Smooth muscle cell (in vitro differentiated cells): ENCODE results near the gene HSBP1. TPM values are rescaled to one million over a fixed set of nuclear protein-coding genes. Genes with fewer than 3 reads are reported as not detected.

ENCODE experiments used
- DNase-seq: peaks from one replicate; lab custom pipeline; 2025; ENCODE audit not compliant: unreplicated experiment; lab: John Stamatoyannopoulos, UW
- H2AFZ ChIP-seq: fragments of 200-600 bp; sonication (generic); 2 replicates; pipeline ENCODE4 v1.6.0; 2016; ENCODE audit warnings: antibody characterized with exemption, low read depth, mild to moderate bottlenecking
- H3F3A ChIP-seq: fragments of 200-600 bp; sonication (generic); 2 replicates; pipeline ENCODE4 v1.6.0; 2017; ENCODE audit warnings: antibody characterized with exemption, low read depth
- H3K27ac ChIP-seq: fragments of 200-600 bp; sonication (generic); 2 replicates; pipeline ENCODE4 v1.5.1; 2016; ENCODE audit warnings: low read depth, mild to moderate bottlenecking
- H3K27me3 ChIP-seq: fragments of 200-600 bp; sonication (generic); 2 replicates; pipeline ENCODE4 v1.6.1; 2016; ENCODE audit warnings: low read depth, mild to moderate bottlenecking
- H3K36me3 ChIP-seq: fragments of 200-600 bp; sonication (generic); 2 replicates; pipeline ENCODE4 v1.5.1; 2016; ENCODE audit warnings: low read depth
- H3K4me1 ChIP-seq: fragments of 200-600 bp; sonication (generic); 2 replicates; pipeline ENCODE4 v1.5.1; 2016; ENCODE audit warnings: low read depth
- H3K4me2 ChIP-seq: fragments of 200-600 bp; sonication (generic); 2 replicates; pipeline ENCODE4 v1.6.0; 2016; ENCODE audit warnings: mild to moderate bottlenecking
- H3K4me3 ChIP-seq: fragments of 200-600 bp; sonication (generic); 2 replicates; pipeline ENCODE4 v1.5.1; 2016; ENCODE audit warnings: mild to moderate bottlenecking
- H3K79me2 ChIP-seq: fragments of 200-600 bp; sonication (generic); 2 replicates; pipeline ENCODE4 v1.6.0; 2016; ENCODE audit warnings: low read depth, mild to moderate bottlenecking
- H3K9ac ChIP-seq: fragments of 200-600 bp; sonication (generic); 2 replicates; pipeline ENCODE4 v1.6.0; 2016; ENCODE audit warnings: low read depth
- H3K9me3 ChIP-seq: fragments of 200-600 bp; sonication (generic); replicated peaks from 2 replicates; pipeline ENCODE4 v1.5.1; 2016; ENCODE audit warnings: low read depth
- H4K20me1 ChIP-seq: fragments of 200-600 bp; sonication (generic); 2 replicates; pipeline ENCODE4 v1.6.0; 2016; ENCODE audit warnings: low read depth
- WGBS: methylation state at CpG from one replicate; pipeline ENCODE4 v1.1.7; 2016; ENCODE audit warnings: low lambda C conversion rate; 5-methylcytosine and 5-hydroxymethylcytosine counted together
- polyA plus RNA-seq: library from polyadenylated mRNA; unstranded; fragments of >200 nt; fragmentation: Nextera tagmentation; extraction: Ambion mirVana; gene quantifications from 2 replicates; pipeline ENCODE4 v1.2.1, GENCODE V29; 2016
- total RNA-seq: library from RNA; depleted of rRNA; stranded (reverse); fragments of >200 nt; gene quantifications from 2 replicates; pipeline ENCODE4 v1.2.3, GENCODE V29; 2014
- TF ChIP-seq, protein P1 (sequence below): fragments of 200-600 bp; sonication (generic); IDR thresholded peaks from 2 replicates; pipeline ENCODE4 v1.5.1; 2017; ENCODE audit warnings: borderline replicate concordance, mild to moderate bottlenecking, antibody characterized with exemption; ENCODE audit not compliant: insufficient read depth, poor library complexity, severe bottlenecking

The HSBP1 gene
- total and polyA plus RNA-seq, 2 experiments from 2014 or later, result 20.3 to 390 TPM

DNA sequence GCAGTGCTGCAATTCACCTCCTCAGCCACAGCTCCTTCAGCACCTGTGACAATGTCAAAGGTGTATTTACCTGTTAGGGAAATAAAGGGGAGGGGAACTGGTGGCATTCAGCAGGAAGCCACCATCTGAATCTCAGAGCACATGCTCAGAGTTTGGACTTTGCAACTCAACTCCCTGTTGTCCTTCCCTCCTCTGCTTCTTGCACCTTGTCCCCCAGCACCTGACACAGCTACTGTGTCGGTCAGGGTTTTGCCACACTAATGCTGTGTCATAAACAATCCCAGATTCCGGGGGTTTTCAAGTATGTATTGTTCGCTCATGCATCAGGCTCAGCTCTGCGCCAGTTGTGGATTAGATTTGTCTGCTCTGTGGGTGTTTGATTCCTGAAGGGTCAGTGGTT lies 43.7 kb downstream of the HSBP1 start:
- TF ChIP-seq, protein P1, sequence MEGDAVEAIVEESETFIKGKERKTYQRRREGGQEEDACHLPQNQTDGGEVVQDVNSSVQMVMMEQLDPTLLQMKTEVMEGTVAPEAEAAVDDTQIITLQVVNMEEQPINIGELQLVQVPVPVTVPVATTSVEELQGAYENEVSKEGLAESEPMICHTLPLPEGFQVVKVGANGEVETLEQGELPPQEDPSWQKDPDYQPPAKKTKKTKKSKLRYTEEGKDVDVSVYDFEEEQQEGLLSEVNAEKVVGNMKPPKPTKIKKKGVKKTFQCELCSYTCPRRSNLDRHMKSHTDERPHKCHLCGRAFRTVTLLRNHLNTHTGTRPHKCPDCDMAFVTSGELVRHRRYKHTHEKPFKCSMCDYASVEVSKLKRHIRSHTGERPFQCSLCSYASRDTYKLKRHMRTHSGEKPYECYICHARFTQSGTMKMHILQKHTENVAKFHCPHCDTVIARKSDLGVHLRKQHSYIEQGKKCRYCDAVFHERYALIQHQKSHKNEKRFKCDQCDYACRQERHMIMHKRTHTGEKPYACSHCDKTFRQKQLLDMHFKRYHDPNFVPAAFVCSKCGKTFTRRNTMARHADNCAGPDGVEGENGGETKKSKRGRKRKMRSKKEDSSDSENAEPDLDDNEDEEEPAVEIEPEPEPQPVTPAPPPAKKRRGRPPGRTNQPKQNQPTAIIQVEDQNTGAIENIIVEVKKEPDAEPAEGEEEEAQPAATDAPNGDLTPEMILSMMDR, result no peak
- DNase-seq, result no peak
- Histone ChIP-seq H3K27me3 (no peaks in the 10 kb centered on the region), H3F3A (no peaks in the 10 kb centered on the region), H3K4me3 (no peak overlapping the region), H3K36me3 (no peaks in the 10 kb centered on the region), H4K20me1 (no peaks in the 10 kb centered on the region), H3K9me3 (no peaks in the 10 kb centered on the region), H3K9ac (no peak overlapping the region), H3K79me2 (no peaks in the 10 kb centered on the region), H3K4me2 (no peak overlapping the region), H2AFZ (no peak overlapping the region), H3K4me1 (peaks cover 3% of the 10 kb centered on the region), H3K27ac (no peak overlapping the region)
- WGBS, result 89% methylated on average over 4 of the region's 4 CpGs

DNA sequence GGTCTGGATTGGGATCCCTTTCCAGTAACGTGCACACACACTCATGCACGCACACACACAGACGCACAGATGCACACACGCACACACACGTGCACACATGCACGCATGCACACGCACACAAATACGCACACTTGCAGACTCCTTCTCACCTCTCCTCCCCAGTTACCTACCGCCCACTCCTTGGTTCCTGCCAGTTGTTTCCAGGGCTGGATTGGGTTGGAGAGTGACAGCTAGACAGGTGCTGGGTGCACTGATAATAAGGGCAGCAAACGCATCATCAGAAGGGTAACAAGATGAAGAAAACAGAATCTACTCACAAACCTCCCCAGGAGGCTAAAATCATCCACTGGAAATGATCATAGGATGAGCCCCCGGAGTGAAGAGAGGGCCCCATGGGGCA lies 45.0 kb downstream of the HSBP1 start:
- Histone ChIP-seq H3K27me3 (no peaks in the 10 kb centered on the region), H3K79me2 (no peaks in the 10 kb centered on the region), H3K4me3 (no peak overlapping the region), H3K9me3 (no peaks in the 10 kb centered on the region), H3K4me1 (peaks cover 3% of the 10 kb centered on the region), H3F3A (no peaks in the 10 kb centered on the region), H3K36me3 (no peaks in the 10 kb centered on the region), H3K4me2 (no peak overlapping the region), H3K9ac (no peak overlapping the region), H2AFZ (no peak overlapping the region), H4K20me1 (no peaks in the 10 kb centered on the region), H3K27ac (no peak overlapping the region)
- WGBS, result 96% methylated on average over 11 of the region's 11 CpGs
- TF ChIP-seq, protein P1, result no peak
- DNase-seq, result no peak

DNA sequence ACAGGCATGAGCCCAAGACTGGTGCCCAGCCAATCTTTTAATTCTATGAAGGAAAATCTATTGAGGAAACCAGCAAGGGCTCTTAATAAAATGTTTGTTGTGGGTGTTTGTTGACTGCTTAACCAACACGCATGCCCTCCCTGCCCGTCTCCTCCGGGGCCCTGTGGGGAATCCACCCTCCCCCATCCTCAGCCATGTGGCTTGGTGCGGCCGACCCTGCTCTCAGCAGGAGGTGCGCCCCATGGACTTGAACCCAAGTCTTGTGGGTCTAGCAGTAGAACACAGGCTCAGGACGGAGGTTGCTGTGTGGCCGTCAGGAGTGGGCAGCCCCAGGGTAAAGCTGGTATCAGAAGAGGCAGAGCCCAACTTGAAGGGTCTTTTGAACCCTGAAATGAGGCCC lies 46.1 kb downstream of the HSBP1 start:
- H3K9me3 ChIP-seq, result no peaks in the 10 kb centered on the region
- no peaks in the 10 kb centered on the region for H3F3A ChIP-seq
- 97% methylated on average over 8 of the region's 8 CpGs for WGBS
- no peak overlapping the region for H2AFZ ChIP-seq
- no peak for DNase-seq
- no peak overlapping the region for H3K4me2 ChIP-seq
- H4K20me1 ChIP-seq, result no peaks in the 10 kb centered on the region
- H3K9ac ChIP-seq, result no peak overlapping the region
- no peak overlapping the region for H3K27ac ChIP-seq
- TF ChIP-seq, protein P1, result no peak
- no peaks in the 10 kb centered on the region for H3K27me3 ChIP-seq
- peaks cover 3% of the 10 kb centered on the region for H3K4me1 ChIP-seq
- H3K79me2 ChIP-seq, result no peaks in the 10 kb centered on the region
- no peak overlapping the region for H3K4me3 ChIP-seq
- no peaks in the 10 kb centered on the region for H3K36me3 ChIP-seq

DNA sequence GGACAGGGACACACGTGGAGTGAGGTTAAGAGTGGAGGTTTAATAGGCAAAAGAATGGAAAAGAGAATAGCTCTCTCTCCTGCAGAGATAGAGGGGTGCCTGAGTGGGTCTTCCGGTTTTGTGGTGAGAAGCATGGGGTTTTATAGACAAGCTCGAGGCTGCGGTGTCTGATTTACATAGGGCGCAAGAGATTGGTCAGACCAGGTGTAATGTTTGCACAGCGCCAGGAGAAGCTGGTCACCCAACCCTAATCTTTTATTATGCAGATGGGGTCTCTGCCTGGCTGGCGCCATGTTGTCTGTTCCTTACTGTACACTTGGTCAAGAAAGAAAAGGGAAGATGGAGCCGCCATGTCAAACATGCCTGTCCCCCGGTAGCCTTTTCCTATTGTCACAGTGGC lies 46.6 kb downstream of the HSBP1 start:
- 91% methylated on average over 9 of the region's 9 CpGs for WGBS
- no peak overlapping the region for H3K27ac ChIP-seq
- no peaks in the 10 kb centered on the region for H3F3A ChIP-seq
- TF ChIP-seq, protein P1, result no peak
- no peaks in the 10 kb centered on the region for H3K9me3 ChIP-seq
- H4K20me1 ChIP-seq, result no peaks in the 10 kb centered on the region
- no peak overlapping the region for H3K9ac ChIP-seq
- H3K4me3 ChIP-seq, result no peak overlapping the region
- no peaks in the 10 kb centered on the region for H3K27me3 ChIP-seq
- H3K36me3 ChIP-seq, result no peaks in the 10 kb centered on the region
- no peaks in the 10 kb centered on the region for H3K79me2 ChIP-seq
- no peaks in the 10 kb centered on the region for H3K4me1 ChIP-seq
- H3K4me2 ChIP-seq, result no peak overlapping the region
- H2AFZ ChIP-seq, result no peak overlapping the region
- DNase-seq, result no peak
